Activated CD4-positive, alpha-beta T cell treated with anti-CD3 and anti-CD28 coated beads, Interleukin-2, amount 50 U/mL, for 24 hours (primary cell): ENCODE results near the gene ETNK2.

Experiments
- DNase-seq, 2 donors: peaks; one replicate each; pipeline ENCODE4 v3.0.0-alpha.2; 2020; ENCODE audit warnings: low read depth in 1 of 2, low spot score in 1 of 2

Gene ETNK2

GRCh38 chr1:204149635-204150565, 1.9 kb downstream of the ETNK2 start:
- DNase-seq: no peak

GRCh38 chr1:204149107-204149506, 2.7 kb downstream of the ETNK2 start:
- no peak for DNase-seq

- no peak for DNase-seq
Measured at GRCh38 chr1:204147406-204148383, 4.1 kb downstream of the ETNK2 start.

- no peak for DNase-seq
Measured at GRCh38 chr1:204146965-204147364, 4.9 kb downstream of the ETNK2 start.

- DNase-seq: no peak
Measured at GRCh38 chr1:204146309-204146708, 5.5 kb downstream of the ETNK2 start.

- no peak for DNase-seq
Measured at GRCh38 chr1:204145033-204145504, 6.8 kb downstream of the ETNK2 start.

GRCh38 chr1:204143276-204144041, 8.4 kb downstream of the ETNK2 start:
- no peak for DNase-seq

- DNase-seq: no peak
Measured at GRCh38 chr1:204142032-204142974, 9.5 kb downstream of the ETNK2 start.

- DNase-seq: no peak
Measured at GRCh38 chr1:204141131-204141530, 10.7 kb downstream of the ETNK2 start.

- no peak for DNase-seq
Measured at GRCh38 chr1:204139952-204140351, 11.9 kb downstream of the ETNK2 start.

- no peak for DNase-seq
Measured at GRCh38 chr1:204139088-204139487, 12.8 kb downstream of the ETNK2 start.

- no peak for DNase-seq
Measured at GRCh38 chr1:204136814-204137213, 15.0 kb downstream of the ETNK2 start.

GRCh38 chr1:204134103-204134502, 17.7 kb downstream of the ETNK2 start:
- DNase-seq: no peak

GRCh38 chr1:204132718-204133117, 19.1 kb downstream of the ETNK2 start:
- no peak for DNase-seq

- DNase-seq: no peak
Measured at GRCh38 chr1:204131978-204132377, 19.9 kb downstream of the ETNK2 start.

- no peak for DNase-seq
Measured at GRCh38 chr1:204130981-204131892, 20.6 kb downstream of the ETNK2 start.

- DNase-seq: no peak
Measured at GRCh38 chr1:204130178-204130577, 21.7 kb downstream of the ETNK2 start.

GRCh38 chr1:204128964-204129896, 22.6 kb downstream of the ETNK2 start:
- peak; percentile 36 to 41 for DNase-seq
